NCI-H2227 (cell line): Measurements from ENCODE around the gene JMJD8.

Experiments used
- DNase-seq: peaks from one replicate; lab custom pipeline; 2025; ENCODE audit not compliant: unreplicated experiment; lab: John Stamatoyannopoulos, UW

The JMJD8 gene

DNA sequence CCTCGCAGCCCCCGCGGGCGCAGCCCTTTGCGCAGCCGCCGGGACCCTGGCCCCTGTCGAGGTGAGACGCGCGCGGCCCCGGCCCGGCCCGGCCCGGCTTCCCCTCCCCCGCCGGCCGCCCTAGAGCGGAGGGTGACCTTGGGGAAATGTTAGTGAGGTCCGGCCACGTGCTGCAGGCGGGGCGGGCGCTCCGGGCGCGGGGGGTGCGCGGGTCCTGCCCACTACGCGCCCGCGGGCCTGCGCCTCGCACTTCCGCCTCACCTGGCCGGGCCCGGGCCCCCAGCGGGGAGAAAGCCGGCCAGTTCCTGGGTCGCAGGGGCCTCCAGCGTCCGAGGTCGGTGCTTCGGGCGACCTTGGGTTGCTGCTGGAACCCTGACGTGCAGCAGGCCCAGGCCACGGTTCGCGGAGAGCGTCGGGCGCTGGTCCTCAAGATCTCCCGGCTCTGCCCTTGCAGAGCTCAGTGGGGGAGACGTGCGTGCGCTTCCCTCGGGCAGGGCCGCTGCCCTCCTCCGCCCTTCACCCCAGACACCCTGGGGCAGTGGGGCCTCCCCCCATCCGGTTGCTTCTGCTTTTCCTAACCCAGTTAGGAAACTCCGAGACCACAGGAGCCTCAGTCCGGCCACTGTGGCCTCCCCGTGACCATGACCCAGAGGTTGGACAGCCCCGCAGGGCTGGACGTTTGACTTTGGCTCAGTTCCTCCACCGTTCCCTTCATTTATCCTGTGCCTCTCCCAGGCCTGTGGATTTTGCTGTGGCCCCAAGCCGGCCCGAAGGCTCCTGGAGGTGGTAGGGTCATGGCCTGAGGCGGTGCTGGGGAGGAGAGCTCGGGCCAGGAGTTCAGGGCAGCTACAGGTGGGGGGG lies 41.7 kb downstream of the JMJD8 start:
- DNase-seq: peak; percentile 58

DNA sequence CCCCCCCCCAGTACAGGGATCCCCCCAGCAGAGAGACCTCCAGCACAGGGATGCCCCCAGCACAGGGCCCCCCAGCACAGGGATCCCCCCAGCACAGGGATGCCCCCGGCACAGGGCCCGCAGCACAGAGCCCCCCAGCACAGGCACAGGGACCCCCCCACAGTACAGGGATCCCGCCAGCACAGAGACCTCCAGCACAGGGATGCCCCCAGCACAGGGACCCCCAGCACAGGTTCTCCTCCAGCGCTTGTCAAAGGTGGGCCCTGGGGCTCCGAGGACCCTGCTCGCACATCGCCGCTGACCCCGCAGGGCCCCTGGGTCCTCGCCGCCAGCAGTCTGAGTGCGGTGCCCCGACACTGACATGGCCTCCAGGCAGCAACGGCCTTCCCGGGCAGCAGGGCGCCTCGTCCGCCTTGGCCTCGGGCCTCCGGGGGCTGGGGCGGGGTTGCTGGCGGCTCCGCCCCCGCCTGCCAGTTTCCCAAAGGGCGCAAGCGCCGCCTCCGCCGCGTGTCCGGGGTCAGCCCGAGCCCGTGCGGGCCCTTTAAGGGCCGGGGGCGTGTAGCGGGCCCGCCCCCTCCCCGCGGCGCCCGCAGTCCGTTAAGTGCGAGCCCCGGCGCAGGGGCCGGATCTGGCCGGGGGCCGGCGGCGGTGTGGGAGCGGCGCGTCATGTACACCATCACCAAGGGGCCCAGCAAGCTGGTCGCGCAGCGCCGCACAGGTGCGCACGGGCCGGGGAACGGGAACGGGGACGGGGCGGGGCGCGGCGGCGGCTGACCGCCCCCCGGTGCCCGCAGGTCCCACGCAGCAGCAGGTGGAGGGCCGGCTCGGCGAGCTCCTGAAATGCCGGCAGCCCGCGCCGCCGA lies 42.6 kb downstream of the JMJD8 start, which contains the start of gene MCRIP2:
Gene MCRIP2, plus strand, starts transcription at position 503 of the 863 bp plus-strand sequence. Its CDS starts 164 bp downstream, at position 667.
- peak; percentile 87 for DNase-seq

DNA sequence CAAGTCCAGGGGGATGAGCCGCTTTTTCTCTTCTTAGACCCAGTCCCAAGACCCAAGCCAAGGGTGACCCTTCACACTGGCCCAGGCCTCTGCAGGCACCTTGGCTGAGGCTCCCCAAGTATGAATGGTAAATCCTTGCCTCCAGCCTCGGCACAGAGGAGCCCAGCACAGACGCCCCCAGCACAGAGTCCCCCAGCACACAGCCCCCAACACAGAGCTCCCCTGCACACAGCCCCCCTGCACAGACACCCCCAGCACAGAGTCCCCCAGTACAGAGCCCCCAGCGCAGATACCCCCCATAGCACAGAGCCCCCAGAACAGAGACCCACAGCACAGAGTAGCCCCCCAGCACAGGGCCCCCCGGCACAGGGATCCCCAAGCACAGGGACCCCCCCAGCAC lies 43.5 kb downstream of the JMJD8 start:
- DNase-seq: no peak

DNA sequence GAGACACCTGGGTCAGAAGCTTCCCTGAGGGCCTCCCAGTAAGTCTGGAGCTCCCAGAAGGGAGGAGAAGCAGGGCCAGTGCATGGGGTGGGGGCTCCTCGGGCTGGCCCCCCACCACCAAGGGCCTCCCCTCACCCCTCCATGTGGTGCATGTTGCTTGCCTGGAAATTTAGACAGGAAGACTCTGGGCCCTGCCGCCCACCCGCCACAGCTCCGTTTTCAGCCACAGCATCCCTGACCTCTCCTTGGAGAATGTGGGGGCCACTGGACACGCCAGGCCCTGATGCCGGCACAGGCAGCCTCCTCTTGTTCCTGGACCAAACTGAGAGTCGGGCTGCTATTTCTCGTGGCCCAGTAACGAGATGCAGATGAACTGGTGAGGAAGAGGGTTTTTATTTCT lies 45.3 kb downstream of the JMJD8 start:
- no peak for DNase-seq

GRCh38 chr16:638034-638543 lies 46.0 kb downstream of the JMJD8 start:
- no peak for DNase-seq

DNA sequence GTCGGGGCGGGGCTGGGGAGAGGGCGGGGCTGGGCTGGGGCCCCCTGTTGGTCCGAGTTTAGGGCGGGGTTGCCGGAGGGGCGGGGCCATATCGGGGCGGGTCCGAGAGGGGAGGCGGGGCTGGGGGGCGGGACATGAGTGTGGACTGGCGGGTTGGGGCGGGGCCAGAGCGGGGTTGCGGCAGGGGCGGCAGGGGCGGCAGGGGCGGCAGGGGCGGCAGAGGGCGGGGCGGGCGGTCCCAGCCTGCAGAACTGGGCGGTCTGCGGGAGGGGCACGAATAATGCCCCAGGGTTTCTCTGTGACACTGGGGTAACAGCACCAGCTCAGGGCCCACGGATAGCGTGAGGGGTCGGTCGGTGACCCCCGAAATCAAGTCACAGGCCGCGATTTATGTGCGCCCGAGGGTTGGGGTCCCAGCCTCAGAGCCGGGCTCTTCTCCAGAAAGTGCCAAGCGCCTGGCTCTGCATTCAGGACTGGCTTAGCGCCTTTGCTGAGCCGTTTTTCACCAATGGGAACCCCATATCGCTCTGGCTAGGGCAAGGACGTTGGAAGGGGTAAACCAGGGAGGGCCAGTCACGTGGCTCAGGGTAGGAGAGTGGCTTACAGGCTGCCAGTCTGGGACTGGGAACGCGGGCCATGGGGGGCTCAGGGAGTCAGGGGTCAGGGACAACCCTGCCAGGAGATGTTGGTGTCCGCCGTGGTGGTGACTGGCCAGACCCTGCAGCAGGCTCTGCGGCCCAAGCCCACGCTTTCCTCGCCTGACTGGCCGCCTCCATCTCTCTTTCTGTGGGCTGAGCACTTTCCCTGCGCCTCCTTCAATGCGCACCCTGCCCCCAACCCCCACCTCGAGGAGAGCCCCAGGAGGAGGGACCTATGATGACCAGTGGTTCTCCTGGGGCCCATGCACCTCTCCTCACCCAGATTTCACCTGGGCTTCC lies 46.8 kb downstream of the JMJD8 start:
- DNase-seq: peak; percentile 93

- peak; percentile 96 for DNase-seq
These were observed 47.7 kb downstream of the JMJD8 start, which contains the start of gene METTL26 for GRCh38 chr16:636206-637080. TSS of gene METTL26 (minus strand) at chr16:636305. CDS start at chr16:636290, 15 bp downstream.

GRCh38 chr16:635573-636205 lies 48.4 kb downstream of the JMJD8 start:
- DNase-seq: no peak

- no peak for DNase-seq
These were observed 49.1 kb downstream of the JMJD8 start for GRCh38 chr16:634996-635395.

- no peak for DNase-seq
These were observed 50.0 kb downstream of the JMJD8 start for GRCh38 chr16:634051-634670.

DNA sequence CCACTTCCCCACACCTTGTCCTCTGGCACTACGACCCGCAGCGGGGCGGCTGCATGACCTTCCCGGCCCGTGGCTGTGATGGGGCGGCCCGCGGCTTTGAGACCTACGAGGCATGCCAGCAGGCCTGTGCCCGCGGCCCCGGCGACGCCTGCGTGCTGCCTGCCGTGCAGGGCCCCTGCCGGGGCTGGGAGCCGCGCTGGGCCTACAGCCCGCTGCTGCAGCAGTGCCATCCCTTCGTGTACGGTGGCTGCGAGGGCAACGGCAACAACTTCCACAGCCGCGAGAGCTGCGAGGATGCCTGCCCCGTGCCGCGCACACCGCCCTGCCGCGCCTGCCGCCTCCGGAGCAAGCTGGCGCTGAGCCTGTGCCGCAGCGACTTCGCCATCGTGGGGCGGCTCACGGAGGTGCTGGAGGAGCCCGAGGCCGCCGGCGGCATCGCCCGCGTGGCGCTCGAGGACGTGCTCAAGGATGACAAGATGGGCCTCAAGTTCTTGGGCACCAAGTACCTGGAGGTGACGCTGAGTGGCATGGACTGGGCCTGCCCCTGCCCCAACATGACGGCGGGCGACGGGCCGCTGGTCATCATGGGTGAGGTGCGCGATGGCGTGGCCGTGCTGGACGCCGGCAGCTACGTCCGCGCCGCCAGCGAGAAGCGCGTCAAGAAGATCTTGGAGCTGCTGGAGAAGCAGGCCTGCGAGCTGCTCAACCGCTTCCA lies 50.6 kb downstream of the JMJD8 start:
- no peak for DNase-seq

- DNase-seq: no peak
These were observed 51.4 kb downstream of the JMJD8 start for GRCh38 chr16:632486-633335.

DNA sequence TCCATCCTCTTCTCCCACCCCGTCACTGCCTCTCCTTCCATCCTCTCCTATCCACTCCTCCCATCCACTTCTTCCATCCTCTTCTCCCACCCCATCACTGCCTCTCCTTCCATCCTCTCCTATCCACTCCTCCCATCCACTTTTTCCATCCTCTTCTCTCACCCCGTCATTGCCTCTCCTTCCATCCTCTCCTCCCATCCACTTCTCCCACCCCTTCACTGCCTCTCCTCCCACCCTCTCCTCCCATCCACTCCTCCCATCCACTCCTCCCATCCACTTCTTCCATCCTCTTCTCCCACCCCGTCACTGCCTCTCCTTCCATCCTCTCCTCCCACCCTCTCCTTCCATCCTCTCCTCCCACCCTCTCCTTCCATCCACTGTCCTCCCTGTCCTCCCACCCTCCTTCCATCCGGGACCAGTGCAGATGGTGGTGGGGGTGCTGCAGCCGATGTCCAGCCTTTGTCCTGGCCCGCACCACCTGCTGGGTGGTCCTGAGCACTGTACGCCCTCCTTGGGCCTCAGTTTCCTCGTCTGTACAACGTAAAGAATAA lies 52.3 kb downstream of the JMJD8 start:
- DNase-seq: no peak
